Ecto neural progenitor cell (in vitro differentiated cells): ENCODE data around the gene MPZL3.

Experiments
- DNase-seq: peaks from one replicate; pipeline ENCODE4 v3.0.0-alpha.2; 2018; ENCODE audit warnings: low spot score

Gene MPZL3

DNA sequence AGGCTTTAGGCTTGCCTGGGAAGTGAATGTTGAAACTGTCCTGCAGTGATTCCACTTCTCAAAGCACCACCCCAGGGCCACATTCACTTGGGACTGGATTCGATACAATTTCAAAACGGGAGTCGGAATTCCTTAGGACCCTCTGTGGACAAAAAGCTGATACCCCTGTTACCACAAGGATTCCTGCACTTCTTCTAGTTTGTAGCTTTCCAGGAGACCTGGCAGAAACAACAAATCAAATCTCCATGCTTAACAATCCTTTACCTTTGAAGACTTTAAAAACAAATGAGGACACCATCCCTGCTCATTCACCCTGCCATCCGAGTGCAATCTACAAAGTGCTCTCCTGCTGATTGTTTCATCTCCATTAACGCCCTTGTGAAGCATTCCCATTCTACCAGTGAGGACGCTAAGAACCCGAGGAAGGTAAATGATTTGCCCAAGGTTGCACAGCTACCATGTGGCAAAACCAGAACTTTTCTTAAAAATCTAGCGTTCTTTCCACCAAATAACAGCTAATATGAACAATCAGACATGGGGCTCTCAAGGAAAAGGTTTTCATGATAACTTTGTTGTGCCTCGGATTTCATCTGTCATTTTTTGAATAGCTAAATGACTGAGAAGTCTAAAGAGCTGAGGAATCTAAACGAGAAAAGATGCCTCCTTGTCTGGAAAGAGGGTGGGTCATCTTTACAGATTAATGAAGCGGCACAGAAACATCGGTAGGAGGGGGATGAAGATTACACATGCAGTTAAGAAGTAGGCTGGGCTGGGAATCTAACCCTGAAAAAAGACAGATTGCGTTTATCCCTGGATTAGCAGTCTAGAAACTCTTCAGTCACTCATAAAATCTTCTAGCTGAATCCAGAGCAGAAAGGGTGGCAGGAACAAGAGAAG, 12.7 kb upstream of the MPZL3 start:
- DNase-seq, result no peak

GRCh38 chr11:118263695-118264568, 11.8 kb upstream of the MPZL3 start, which contains the start of gene MPZL2:
Gene MPZL2, minus strand, starts transcription at chr11:118264297. Its CDS starts 144 bp downstream, at chr11:118264153.
- DNase-seq, result peak; percentile 55

DNA sequence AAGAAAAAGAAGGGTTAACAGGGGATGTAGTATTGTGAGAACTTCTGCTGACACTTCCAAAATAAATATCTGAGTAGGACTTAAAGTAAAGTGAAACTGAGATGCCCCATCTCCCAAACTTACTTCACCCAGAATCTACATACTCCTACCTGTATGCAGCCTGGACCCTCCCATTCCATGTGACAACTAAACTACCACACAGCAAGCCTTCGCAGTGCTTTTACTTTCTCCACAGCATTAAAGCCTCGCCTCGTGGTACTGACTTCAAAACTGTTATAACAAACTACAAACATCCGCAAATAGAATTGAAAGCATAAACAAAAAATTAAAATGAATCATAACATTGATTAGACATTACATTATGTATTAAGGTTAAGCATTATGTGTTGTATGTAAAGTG, 10.9 kb upstream of the MPZL3 start:
- DNase-seq, result no peak

- DNase-seq, result no peak
Measured at GRCh38 chr11:118260353-118260752, 8.2 kb upstream of the MPZL3 start.

DNA sequence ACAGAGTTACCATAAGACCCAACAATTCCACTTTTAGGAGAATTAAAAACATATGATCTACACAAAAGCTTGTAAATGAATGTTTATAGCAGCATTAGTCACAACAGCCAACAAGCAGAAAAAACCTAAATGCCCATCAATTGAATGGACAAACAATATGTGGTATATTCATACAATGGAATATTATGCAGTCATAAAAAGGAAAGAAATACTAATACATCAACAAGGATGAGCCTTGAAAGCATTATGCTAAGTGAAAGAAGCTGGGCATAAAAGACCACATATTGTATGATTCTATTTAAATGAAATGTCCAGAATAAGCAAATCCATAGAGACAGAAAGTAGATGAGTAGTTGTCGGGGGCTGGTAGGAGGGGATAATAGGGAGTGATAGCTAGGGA, 7.0 kb upstream of the MPZL3 start:
- no peak for DNase-seq

DNA sequence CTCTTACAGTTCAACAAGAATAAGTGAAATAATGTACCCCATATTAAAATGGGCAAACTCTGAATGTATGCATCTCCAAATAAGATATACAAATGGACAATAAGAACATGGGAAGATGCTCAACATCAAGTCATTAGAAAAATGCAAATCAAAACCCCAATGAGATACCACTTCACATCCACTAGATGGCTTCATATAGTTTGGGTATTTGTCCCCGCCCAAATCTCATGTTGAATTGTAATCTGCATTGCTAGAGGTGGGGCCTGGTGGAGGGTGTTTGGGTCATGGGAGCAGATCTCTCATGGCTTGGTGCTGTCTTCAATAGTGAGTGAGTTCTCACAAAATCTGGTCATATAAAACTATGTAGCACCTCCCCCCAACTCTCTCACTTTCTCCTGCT, 6.2 kb upstream of the MPZL3 start:
- no peak for DNase-seq

GRCh38 chr11:118252688-118253087, 523 bp upstream of the MPZL3 start:
- no peak for DNase-seq

GRCh38 chr11:118247041-118247440, 5.1 kb downstream of the MPZL3 start:
- no peak for DNase-seq

DNA sequence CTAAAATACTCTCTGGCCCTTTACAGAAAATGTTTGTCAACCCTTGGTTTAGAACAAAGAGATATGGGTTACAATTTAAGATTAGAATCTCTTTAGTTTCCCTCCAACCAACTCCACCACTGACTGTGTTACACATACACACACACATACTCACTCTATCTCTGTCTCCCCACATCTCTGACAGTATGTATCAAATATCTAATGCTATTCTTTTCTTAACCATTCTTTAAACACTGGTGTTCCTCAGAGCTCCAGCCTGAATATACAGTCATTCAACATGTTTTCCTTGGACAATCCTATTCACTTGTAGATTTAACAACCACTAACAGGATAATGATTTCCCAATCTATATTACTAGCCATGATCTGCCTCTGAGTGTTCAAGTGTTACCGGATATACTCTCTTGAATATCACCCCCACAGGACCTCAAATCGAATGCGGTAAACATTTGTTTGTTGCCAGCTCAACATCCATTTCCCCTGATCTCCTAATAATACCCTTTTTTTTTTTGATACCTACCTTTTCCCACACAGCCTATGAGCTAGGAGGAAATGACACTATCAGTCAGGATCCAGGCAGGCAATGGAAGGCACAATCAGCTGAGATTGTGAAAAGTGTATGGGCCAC, 6.1 kb downstream of the MPZL3 start:
- DNase-seq, result no peak

DNA sequence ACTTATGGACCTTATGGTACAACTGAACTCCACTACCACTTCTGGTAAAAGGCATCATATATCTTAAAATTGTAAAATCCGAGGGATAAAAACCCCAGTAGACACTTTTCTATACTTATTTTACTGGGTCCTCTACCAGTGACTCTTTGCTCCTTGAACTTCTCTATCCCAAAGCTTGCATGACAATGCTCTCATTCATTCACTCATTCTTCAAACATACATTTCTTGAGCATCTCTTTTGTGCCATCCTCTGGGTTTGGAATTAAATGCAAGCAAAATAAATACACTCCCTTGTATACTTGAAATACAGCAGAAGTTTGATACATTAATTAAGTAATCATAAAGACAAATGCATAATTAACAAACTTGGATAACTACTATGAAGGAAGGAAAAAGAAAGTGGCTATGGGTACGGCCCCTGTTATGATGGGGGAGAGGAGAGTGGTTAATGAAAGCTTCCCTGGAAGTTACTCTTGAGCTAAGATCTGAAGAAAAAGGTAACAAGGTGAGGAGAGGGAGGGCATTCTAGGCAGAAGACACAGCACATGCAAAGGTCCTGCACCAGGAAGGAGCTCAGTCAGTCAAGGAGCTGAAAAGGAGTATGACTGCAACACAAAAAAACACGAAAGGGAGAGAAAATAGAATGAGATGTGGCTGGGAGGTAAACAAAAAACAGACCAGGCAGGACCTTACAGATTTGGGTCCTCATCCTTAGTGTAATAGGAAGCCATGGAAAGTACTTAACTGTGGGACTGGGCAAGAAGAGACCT, 8.0 kb downstream of the MPZL3 start:
- no peak for DNase-seq

- DNase-seq, result no peak
Measured at GRCh38 chr11:118243161-118243560, 9.0 kb downstream of the MPZL3 start.

DNA sequence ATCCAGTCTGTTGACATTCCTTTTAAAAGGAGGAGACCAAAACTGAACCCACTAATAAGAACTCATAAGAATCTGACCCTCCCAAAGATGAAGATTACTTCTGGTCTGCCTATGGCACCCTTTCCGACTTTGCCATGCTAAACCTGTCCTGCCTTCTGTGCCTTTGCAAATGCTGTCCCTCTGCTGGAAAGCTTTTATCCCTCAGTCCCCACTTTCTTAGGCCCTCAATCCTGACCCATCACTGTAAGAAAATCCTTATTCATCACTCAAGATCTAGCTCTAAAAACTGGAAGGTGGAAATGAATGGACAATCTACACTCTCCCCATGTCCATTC, 10.4 kb downstream of the MPZL3 start:
- DNase-seq, result no peak

- no peak for DNase-seq
Measured at GRCh38 chr11:118240999-118241763, 11.0 kb downstream of the MPZL3 start.

DNA sequence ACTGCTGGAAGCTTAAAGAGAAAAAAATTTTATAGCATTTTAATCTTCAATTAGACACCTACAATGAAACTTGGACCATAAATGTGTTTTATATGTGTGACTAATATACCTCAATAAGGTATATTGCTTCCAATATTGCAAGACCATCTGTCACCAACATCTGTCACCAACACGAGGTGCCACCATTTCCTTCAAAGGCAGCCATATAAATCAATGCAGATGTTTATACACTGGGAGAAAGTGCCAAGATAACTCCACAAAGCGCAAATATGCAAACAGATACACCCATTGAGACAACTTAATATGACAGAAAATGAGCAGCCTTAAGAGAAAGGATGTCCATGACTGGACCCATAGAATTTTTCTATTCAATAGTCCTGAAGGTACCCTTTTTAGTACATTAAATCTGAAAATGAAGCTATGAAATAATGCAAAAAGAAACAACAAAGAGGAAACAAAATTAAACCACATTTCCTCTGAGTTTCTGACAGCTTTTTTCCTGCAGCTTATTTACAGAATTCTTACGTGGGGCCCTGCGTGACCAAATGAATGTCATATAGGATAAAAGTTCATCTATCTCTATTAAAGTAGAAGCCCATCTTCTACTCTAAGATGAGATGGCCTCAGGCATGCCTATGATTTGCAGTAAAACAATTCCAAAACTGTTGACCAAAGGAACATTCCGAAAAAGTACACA, 12.5 kb downstream of the MPZL3 start:
- DNase-seq, result no peak

DNA sequence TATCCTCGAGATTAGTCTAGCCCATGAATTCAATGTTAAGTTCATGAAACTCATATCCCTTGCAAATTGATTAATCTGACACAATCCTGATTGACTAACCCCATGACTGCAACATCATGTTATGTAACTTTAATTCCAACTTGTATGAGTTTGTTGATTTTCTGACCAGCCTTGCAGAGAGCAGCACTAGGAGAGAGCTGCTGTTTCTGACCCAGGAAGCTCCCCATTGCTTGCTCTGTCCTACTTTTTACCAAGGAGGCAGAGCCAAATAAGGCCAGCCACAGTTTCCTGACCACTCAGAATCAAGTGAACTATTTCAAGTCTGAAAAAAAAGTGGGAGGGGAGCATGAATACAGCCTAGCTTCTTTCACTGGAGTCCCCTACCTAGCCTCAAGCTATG, 13.2 kb downstream of the MPZL3 start:
- DNase-seq, result no peak

DNA sequence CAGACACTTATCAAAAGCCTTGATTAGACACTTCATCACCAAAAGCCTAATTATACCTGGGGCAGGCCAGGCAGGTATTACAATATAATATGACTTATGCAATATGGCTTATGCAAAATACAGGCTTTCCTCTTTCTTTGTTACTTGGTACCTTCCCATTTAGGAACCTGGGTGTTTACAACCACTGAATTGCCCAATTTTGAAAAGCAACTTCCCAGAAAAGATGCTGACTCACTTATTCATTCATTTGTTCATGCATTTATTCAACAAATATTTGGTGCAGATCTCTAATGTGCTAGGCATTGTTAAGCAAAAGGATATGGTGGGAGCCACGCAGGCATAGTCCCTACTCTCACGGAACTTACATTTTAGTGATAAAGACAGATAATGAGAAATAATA, 13.7 kb downstream of the MPZL3 start:
- no peak for DNase-seq

- no peak for DNase-seq
Measured at GRCh38 chr11:118236170-118236569, 16.0 kb downstream of the MPZL3 start.

DNA sequence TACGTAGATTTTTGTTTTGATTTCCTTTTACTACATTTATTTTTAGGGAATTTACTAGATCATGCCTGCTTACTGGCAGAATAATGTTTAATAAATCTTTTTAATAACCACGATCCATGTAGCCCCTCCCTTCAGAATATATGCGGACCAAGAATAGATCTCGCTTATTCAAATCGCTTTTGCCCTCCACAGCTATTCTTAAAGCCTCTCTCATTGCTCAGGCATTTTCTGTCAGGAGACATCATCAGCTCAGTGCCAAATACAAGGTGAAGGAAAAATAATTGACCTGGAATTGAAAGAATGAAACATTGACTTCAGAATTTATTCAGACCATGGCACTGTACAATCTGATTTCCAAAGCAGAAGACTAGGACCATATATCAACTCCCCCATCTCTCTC, 17.3 kb downstream of the MPZL3 start:
- no peak for DNase-seq

GRCh38 chr11:118233850-118234249, 18.3 kb downstream of the MPZL3 start:
- DNase-seq, result no peak

DNA sequence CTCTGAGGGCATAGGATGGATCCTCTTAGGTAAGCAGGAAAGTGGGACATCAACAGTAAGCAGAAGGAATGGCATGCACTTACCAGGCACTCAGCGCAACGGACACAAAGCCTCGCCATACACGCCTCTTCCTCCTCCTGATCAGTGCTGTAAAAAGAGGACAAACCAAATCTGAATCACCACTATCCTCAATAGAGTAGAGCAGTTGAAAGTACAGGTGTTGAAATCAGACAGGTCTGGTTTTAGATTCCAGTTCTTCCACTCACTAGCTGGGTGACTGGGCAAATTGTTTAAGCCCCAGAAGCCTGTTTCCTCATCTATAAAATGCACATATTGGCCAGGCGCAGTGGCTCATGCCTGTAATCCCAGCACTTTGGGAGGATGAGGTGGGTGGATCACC, 18.8 kb downstream of the MPZL3 start:
- DNase-seq, result no peak

DNA sequence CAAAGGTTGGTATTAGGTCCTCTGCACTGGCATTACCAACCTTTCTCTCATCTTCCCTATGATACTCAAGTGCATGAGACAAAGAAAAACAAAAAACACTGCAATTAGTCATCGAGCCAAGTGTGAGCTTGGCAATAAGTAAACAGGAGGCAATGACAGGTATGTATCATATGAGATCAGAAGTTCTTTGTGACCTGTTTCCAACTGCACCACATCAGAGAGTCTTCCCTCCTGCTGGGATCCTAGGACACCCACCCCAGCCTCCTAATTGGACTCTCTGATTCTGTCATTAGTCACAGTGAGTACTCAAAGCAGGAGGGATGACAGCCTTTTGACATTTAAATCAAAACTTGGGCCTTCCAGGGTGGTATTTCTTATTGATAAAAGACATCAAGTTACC, 19.5 kb downstream of the MPZL3 start:
- no peak for DNase-seq
